Muscle of leg (tissue), 11 donors: Measurements from ENCODE around the gene JMJD1C. TPM values are rescaled to one million over a fixed set of nuclear protein-coding genes. Genes with fewer than 3 reads are reported as not detected.

Source experiments
- DNase-seq: peaks from one replicate; pipeline ENCODE4 v3.0.0; 2013
- H3K27ac ChIP-seq: one replicate; pipeline ENCODE4 v1.5.1; 2013; ENCODE audit warnings: mild to moderate bottlenecking, low read length, control low read depth
- H3K27me3 ChIP-seq: one replicate; pipeline ENCODE4 v1.6.1; 2013; ENCODE audit warnings: low read length; ENCODE audit not compliant: control insufficient read depth, insufficient read depth
- H3K36me3 ChIP-seq: one replicate; pipeline ENCODE4 v1.6.1; 2013; ENCODE audit warnings: low read length; ENCODE audit not compliant: control insufficient read depth, insufficient read depth
- H3K4me1 ChIP-seq: one replicate; pipeline ENCODE4 v1.6.1; 2013; ENCODE audit warnings: low read length; ENCODE audit not compliant: control insufficient read depth, insufficient read depth
- H3K4me3 ChIP-seq: one replicate; pipeline ENCODE4 v1.5.1; 2013; ENCODE audit warnings: low read length, control low read depth
- H3K9me3 ChIP-seq: replicated peaks from 2 replicates; pipeline ENCODE4 v1.6.1; 2013; ENCODE audit warnings: low read depth, low read length; ENCODE audit not compliant: control insufficient read depth
- WGBS: methylation state at CpG from one replicate; pipeline ENCODE4 v1.1.5; 2013; ENCODE audit warnings: missing lambda C conversion rate; ENCODE audit not compliant: insufficient coverage; 5-methylcytosine and 5-hydroxymethylcytosine counted together
- polyA plus RNA-seq, 8 donors: library from polyadenylated mRNA; unstranded; fragments of 120-200 nt; gene quantifications; one replicate each; pipeline versions ENCODE4 v1.2.1 to v1.2.3, GENCODE V29; 2013; ENCODE audit warnings: inconsistent platforms in 1 of 8, low replicate concordance in 1 of 8; ENCODE audit not compliant: insufficient read length in 8 of 8, insufficient read depth in 1 of 8
- total RNA-seq: library from RNA; stranded (reverse); fragments of 120-200 nt; gene quantifications from one replicate; pipeline ENCODE4 v1.2.4, GENCODE V29; 2013

Gene JMJD1C
- total and polyA plus RNA-seq, 9 donors, result 55.5 to 104 (median 74.7) TPM

DNA sequence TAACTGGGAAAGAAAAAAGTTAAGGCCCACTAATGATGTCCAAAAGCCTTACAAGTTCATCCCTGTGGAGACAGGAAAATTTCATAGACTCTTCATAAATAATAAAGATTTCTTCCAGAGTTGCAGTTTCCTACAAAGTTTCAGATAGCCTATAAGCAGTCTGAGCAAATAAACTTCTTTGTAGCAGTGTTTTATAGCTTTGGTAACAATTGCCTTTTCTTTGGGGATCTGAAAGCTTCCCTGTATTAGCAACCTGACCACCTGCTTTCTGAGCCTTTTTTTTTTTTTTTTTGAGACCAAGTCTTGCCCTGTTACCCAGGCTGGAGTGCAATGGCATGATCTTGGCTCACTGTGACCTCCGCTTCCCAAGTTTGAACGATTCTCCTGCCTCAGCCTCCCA is 182.7 kb downstream of the JMJD1C start:
- WGBS, result no CpG with 5 or more reads among the region's 2 CpGs
- H3K27me3 ChIP-seq, result no peaks in the 10 kb centered on the region
- no peak overlapping the region for H3K27ac ChIP-seq
- no peak for DNase-seq
- H3K36me3 ChIP-seq, result no peaks in the 10 kb centered on the region
- H3K4me1 ChIP-seq, result no peaks in the 10 kb centered on the region
- H3K9me3 ChIP-seq, result no peaks in the 10 kb centered on the region
- H3K4me3 ChIP-seq, result no peak overlapping the region

DNA sequence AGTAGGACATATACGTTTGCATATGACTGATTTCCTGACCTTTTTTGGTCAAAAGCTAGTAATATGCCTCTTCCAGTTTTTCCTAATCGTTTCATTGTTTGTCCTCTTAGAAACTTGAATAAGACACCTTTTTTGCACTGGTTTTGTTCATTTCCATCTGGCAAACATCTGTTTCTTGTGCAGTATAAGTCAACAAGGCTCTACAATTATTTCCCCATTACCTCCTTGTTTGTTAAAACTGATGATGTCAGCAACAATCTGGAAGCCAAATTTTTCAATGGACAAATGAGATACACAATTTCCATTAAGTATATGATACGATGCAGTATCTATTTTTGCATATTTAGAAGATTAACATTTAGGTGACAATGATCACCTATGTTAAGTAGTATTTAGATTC is 183.8 kb downstream of the JMJD1C start:
- Histone ChIP-seq H3K36me3 (no peaks in the 10 kb centered on the region), H3K27me3 (no peaks in the 10 kb centered on the region), H3K27ac (no peak overlapping the region), H3K9me3 (no peaks in the 10 kb centered on the region), H3K4me1 (no peaks in the 10 kb centered on the region), H3K4me3 (no peak overlapping the region)
- 56% methylated on average over 2 of the region's 3 CpGs for WGBS
- DNase-seq, result peak; percentile 25

DNA sequence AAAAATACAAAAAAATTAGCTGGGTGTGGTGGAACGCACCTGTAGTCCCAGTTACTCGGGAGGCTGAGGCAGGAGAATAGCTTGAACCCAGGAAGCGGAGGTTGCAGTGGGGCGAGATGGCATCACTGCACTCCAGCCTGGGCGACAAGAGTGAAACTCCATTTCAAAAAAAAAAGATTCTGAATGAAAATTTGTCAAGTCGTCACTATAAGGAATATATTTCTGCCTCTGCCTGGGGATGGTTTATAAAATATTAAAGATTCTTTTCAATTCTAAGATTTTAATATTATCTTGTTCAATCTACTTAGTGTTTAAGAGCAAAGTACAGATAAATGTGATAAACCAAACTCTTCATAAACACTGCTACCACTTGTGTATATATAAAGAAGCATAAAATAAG is 185.4 kb downstream of the JMJD1C start:
- DNase-seq, result no peak
- no peaks in the 10 kb centered on the region for H3K4me1 ChIP-seq
- H3K36me3 ChIP-seq, result no peaks in the 10 kb centered on the region
- WGBS, result 96% methylated on average over 5 of the region's 6 CpGs
- no peaks in the 10 kb centered on the region for H3K9me3 ChIP-seq
- H3K27me3 ChIP-seq, result no peaks in the 10 kb centered on the region
- no peak overlapping the region for H3K27ac ChIP-seq
- no peak overlapping the region for H3K4me3 ChIP-seq

DNA sequence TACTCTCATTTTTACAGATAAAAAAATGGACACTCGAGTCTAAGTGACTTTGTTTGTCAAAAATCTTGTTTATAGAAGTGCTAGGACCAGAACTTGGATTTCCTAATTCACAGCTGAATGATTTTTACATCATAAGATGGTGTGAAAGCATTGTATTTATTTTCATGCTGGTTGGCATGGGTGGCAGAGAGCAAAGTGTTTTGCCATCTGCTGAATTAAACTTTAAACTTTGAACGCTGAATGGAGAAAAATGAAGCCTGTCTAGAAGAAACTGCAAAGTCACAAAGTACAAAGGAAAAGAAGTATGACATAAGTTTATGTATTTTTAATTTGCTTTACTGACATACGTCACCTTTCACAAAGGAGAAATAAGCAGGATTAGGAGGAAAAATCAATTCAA is 190.7 kb downstream of the JMJD1C start:
- H3K4me1 ChIP-seq, result no peaks in the 10 kb centered on the region
- H3K4me3 ChIP-seq, result no peak overlapping the region
- H3K36me3 ChIP-seq, result no peaks in the 10 kb centered on the region
- no peaks in the 10 kb centered on the region for H3K9me3 ChIP-seq
- DNase-seq, result no peak
- no peak overlapping the region for H3K27ac ChIP-seq
- no CpG with 5 or more reads among the region's 3 CpGs for WGBS
- H3K27me3 ChIP-seq, result no peaks in the 10 kb centered on the region

DNA sequence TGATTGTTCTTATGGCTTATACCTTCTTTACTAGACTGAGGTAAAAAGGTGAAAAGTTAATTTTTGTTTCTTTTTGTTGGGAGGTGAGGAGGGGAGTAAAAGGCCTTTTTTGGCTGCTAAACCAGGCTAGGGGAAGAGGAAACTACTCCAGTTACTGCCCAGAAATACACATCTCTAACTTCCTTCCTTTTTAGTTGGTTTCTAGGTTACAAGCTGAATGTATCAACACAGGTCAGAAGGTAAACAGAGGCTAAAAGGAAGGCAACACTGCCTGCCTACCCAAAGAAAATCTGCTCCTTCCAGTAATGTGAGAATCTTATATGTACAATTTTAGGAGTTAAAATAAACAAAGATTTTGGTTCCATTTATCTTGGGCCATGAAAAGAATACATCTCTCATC is 192.2 kb downstream of the JMJD1C start:
- H3K27ac ChIP-seq, result peak overlapping the region; percentile 65
- H3K9me3 ChIP-seq, result no peaks in the 10 kb centered on the region
- H3K4me1 ChIP-seq, result no peaks in the 10 kb centered on the region
- no peak overlapping the region for H3K4me3 ChIP-seq
- peak; percentile 73 for DNase-seq
- no peaks in the 10 kb centered on the region for H3K36me3 ChIP-seq
- H3K27me3 ChIP-seq, result no peaks in the 10 kb centered on the region

DNA sequence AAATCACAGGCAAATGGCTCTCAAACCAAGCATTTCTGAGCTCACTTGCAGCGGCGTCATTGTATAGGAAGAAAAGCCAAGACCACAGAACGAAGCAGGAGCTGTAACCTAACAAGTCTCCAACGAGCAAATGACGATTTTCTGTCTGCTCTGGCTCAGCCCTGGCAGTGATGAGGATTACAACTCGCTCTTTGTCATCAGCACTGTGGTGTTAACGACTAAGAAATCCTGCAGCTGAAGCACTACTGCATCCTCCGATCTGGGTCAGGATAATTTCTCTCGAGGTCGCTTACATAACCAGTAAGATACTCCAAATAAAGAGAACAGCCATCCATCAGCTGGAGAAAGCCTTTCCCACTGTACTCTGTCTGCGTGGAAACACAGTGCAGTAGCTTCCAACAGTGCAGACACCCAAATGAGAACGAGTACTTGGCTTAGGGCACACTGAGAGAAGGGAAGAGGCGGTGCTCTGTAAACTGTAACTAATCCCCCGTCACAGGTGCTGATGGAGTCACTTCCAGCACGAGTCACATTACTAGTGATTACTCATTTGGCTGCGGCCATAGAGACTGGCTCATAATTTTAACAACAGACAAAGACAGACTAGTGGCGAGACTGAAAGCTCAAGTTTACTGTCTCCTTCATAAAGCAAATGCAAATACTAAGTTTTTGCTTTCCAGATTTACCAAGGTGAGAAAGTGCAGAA is 196.8 kb downstream of the JMJD1C start:
- Histone ChIP-seq H3K9me3 (no peaks in the 10 kb centered on the region), H3K27me3 (no peaks in the 10 kb centered on the region), H3K4me1 (no peaks in the 10 kb centered on the region), H3K4me3 (peak overlapping the region; percentile 50), H3K27ac (peak overlapping the region; percentile 98), H3K36me3 (no peaks in the 10 kb centered on the region)
- peak; percentile 99 for DNase-seq
- 0% methylated on average over 12 of the region's 17 CpGs for WGBS

DNA sequence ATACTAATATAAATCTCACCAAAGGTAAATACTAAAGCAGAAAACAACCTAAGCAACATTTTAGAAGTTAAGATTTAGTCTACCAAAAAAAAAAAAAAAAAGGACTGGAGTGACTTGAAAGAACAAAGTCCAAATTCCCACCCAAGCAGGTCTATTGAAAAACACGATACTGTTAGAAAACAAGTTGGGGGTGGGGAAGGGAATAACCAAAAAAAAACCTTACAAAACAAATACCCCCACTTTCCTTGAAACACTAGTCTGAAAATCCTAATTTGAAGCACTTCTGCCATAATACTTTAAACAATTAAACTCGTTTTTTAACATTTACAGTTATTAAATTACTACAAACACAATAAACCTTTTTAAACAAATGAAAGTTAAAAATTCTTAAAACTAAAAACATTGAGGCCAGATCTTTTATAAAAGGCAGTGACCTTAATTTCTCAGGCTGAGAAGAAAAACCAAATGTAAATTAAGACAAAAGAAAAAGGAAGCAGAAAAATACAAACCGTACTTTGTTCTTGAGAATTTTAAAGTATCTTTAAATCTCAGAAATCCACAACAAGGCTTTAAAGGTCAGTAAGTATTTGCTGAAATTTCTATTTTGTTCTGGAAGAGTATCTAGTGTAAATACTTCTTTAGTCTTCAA is 197.5 kb downstream of the JMJD1C start:
- peak overlapping the region; percentile 98 for H3K27ac ChIP-seq
- H3K4me1 ChIP-seq, result no peaks in the 10 kb centered on the region
- peak overlapping the region; percentile 50 for H3K4me3 ChIP-seq
- H3K36me3 ChIP-seq, result no peaks in the 10 kb centered on the region
- H3K9me3 ChIP-seq, result no peaks in the 10 kb centered on the region
- H3K27me3 ChIP-seq, result no peaks in the 10 kb centered on the region
- peak; percentile 87 for DNase-seq
- no CpG with 5 or more reads among the region's 3 CpGs for WGBS

DNA sequence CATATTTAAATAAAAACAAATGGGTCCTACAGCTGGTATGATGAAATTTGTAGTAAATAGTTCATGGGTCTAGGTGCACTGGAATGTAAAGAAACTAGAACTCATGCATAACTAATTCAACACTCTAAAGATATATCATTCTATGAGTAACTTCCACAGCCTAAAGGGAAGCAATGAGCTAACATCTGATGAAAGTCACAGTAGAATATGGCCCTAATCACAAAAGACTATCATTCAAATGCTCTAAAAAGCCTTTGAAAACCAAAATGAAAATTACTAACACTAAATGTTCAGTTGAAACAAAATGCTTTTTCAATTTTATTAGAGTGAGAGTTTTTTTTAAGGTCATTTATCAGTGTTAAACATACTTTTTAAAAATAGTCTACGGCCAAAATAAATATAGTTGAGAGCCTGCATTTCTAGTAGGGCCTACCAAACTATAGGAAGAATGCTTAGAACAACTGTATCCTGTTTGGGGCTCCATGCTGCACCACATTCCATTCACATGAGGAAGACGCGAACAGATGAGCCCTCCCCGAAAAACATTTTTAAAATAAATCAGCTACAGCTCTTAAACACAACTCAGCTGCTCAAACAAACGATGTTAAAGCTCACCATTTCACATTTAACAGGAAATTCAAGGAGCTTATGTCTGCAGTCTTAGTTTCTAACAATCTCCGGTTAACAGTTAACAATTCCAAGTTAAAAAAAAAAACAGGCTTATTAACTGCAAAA is 198.2 kb downstream of the JMJD1C start:
- peak overlapping the region; percentile 98 for H3K27ac ChIP-seq
- peak; percentile 92 for DNase-seq
- H3K9me3 ChIP-seq, result no peaks in the 10 kb centered on the region
- H3K36me3 ChIP-seq, result no peaks in the 10 kb centered on the region
- peak overlapping the region; percentile 50 for H3K4me3 ChIP-seq
- H3K27me3 ChIP-seq, result no peaks in the 10 kb centered on the region
- WGBS, result 0% methylated on average over 4 of the region's 6 CpGs
- H3K4me1 ChIP-seq, result no peaks in the 10 kb centered on the region

DNA sequence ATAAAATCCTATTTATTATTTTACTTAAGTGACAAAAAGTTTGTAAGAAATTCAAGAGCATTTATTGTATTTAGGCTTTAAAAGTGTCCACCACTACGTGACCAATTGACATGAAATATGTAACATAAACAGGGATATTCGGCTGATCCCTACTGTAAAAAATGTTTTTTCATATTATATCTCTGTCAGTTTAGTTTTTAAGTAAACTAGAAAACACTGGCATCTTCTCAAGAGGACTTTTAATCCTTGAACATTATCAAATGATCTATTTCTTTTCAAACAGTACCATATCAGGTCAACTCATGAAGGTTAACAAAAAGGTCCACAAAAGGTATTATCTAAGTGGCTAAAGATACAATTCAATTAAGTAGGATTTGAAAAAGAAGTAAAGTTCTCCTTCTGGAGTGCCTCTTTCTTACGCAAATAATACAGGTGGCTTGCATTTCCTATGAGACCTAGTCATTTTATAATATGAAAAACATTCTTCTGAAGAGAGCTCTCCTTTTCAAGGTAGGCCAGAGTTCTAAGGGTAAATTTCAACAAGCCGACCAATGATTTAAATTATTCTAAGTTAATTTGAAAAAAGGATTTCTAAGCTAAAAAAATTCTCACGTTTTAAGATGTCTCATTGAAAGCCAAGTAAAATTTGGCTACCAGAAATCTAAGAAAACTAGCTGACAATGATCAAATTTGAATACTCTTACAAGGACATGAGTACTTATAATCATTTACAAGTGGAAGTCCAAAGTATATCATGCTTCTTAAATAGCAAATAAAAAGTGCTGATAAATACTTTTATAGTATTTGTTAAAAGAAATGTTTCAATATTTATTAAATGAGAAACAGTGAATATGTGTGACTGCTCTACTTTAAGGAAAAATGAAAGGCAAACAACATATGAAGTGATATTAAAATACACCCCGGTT is 199.1 kb downstream of the JMJD1C start:
- WGBS, result no CpG with 5 or more reads among the region's 6 CpGs
- Histone ChIP-seq H3K9me3 (no peaks in the 10 kb centered on the region), H3K4me1 (no peaks in the 10 kb centered on the region), H3K27ac (peak overlapping the region; percentile 98), H3K4me3 (peak overlapping the region; percentile 50), H3K27me3 (no peaks in the 10 kb centered on the region), H3K36me3 (no peaks in the 10 kb centered on the region)
- peak; percentile 50 for DNase-seq
